Natural killer cell (primary cell): Measurements from ENCODE around the gene ERCC3. TPM values are rescaled to one million over a fixed set of nuclear protein-coding genes. Genes with fewer than 3 reads are reported as not detected.

Source experiments
- ATAC-seq, 3 donors: fragments of 150-1000 bp in 2 of 3; fragments of 200-7000 bp in 1 of 3; cut with Tn5 transposase; 1 replicate in 1 of 3; 2 replicates in 2 of 3; pipeline ENCODE4 v1.10.0; 2021; ENCODE audit warnings: mild to moderate bottlenecking in 2 of 3, moderate library complexity in 2 of 3
- DNase-seq, 2 donors: peaks; one replicate each; pipeline versions ENCODE4 v3.0.0 to v3.0.0-alpha.2; 2013 to 2021; ENCODE audit warnings: mixed read lengths in 1 of 2
- H3K27ac ChIP-seq: one replicate; pipeline ENCODE4 v1.5.1; 2013; ENCODE audit warnings: mild to moderate bottlenecking, low read length
- H3K27me3 ChIP-seq: one replicate; pipeline ENCODE4 v1.6.1; 2013; ENCODE audit warnings: low read length; ENCODE audit not compliant: control insufficient read depth, insufficient read depth
- H3K36me3 ChIP-seq: one replicate; pipeline ENCODE4 v1.6.1; 2013; ENCODE audit warnings: low read length; ENCODE audit not compliant: control insufficient read depth, insufficient read depth
- H3K4me1 ChIP-seq: one replicate; pipeline ENCODE4 v1.6.1; 2013; ENCODE audit warnings: low read length; ENCODE audit not compliant: control insufficient read depth, insufficient read depth
- H3K4me3 ChIP-seq: one replicate; pipeline ENCODE4 v1.5.1; 2013; ENCODE audit warnings: low read length
- H3K9me3 ChIP-seq: one replicate; pipeline ENCODE4 v1.6.1; 2013; ENCODE audit warnings: low read length; ENCODE audit not compliant: control insufficient read depth, insufficient read depth
- H3K27ac Mint-ChIP-seq, 2 donors: one replicate each; pipeline ENCODE4 v1.8.0; 2022; ENCODE audit warnings: mild to moderate bottlenecking in 2 of 2, mixed read lengths in 2 of 2, moderate library complexity in 1 of 2
- H3K27me3 Mint-ChIP-seq, 2 donors: one replicate each; pipeline ENCODE4 v1.8.0; 2022; ENCODE audit warnings: low read depth in 2 of 2, mixed read lengths in 2 of 2
- H3K36me3 Mint-ChIP-seq: one replicate; pipeline ENCODE4 v1.8.0; 2022; ENCODE audit warnings: mixed read lengths
- H3K4me1 Mint-ChIP-seq, 2 donors: one replicate each; pipeline ENCODE4 v1.8.0; 2022; ENCODE audit warnings: mixed read lengths in 2 of 2
- H3K4me3 Mint-ChIP-seq: one replicate; pipeline ENCODE4 v1.8.0; 2022; ENCODE audit warnings: mild to moderate bottlenecking, moderate library complexity, mixed read lengths
- H3K9me3 Mint-ChIP-seq, 2 donors: one replicate each; pipeline ENCODE4 v1.8.0; 2022; ENCODE audit warnings: mixed read lengths in 2 of 2
- CTCF ChIP-seq: fragments of 200-600 bp; IDR thresholded peaks from one replicate; pipeline ENCODE4 v1.8.0; 2022; ENCODE audit warnings: antibody characterized with exemption
- WGBS: methylation state at CpG from one replicate; pipeline ENCODE4 v1.1.7; 2013; ENCODE audit warnings: missing lambda C conversion rate; ENCODE audit not compliant: insufficient coverage; 5-methylcytosine and 5-hydroxymethylcytosine counted together
- intact Hi-C: fragments of 100-400 bp; cut with micrococcal nuclease; formaldehyde crosslinking; loops from one replicate; pipeline ENCODE4 v1.14.2; 2022
- total RNA-seq, 4 donors: library from RNA; stranded (reverse); fragments of 120-200 nt in 1 of 4; gene quantifications; one replicate each; pipeline versions ENCODE4 v1.2.3 to v1.2.4, GENCODE V29; 2013 to 2022

The ERCC3 gene
- total RNA-seq, 3 donors from 2014 or later (not counting 1 experiment from before 2014, with no cell fraction given): 56.3 to 70.0 (median 61.7) TPM

- Mint-ChIP-seq H3K4me3 (no peak overlapping the region), H3K36me3 (peaks cover 34% of the 10 kb centered on the region), H3K27me3 (no peaks in the 10 kb centered on the region), H3K9me3 (no peaks in the 10 kb centered on the region), H3K4me1 (peaks cover 29 to 36% of the 10 kb centered on the region in 2 donors), H3K27ac (no peak overlapping the region)
- H3K9me3 ChIP-seq: no peaks in the 10 kb centered on the region
- no peaks in the 10 kb centered on the region for H3K4me1 ChIP-seq
- peaks cover 78% of the 10 kb centered on the region for H3K36me3 ChIP-seq
- ATAC-seq (no peak), DNase-seq (no peak)
- no peak for TF ChIP-seq CTCF
- intact Hi-C loops: no loop called here
- no peaks in the 10 kb centered on the region for H3K27me3 ChIP-seq
- no peak overlapping the region for H3K4me3 ChIP-seq
- 90% methylated on average over 3 of the region's 3 CpGs for WGBS
- H3K27ac ChIP-seq: no peak overlapping the region
These were observed 15.0 kb downstream of the ERCC3 start for GRCh38 chr2:127278959-127279358.

DNA sequence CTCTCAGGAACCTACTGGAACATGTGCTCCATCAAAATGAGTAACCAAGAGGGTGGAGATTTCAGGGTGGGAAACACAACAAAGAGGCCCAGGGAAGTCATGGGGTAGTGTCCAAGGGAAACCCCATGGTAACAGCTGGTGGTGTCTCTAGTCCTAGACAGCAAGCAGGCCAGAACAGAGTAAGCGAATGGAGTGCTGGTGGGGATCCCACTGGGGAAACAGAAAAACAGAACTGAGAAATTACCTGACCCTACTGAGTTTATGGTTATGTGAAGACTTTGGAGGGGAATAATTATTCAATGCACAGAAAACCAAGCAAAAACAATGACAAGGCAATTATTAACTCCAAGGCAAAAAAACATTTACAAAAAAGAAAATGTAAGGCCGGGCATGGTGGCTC is 16.9 kb downstream of the ERCC3 start:
- no peak for TF ChIP-seq CTCF
- no peak overlapping the region for H3K27ac ChIP-seq
- H3K36me3 ChIP-seq: peaks cover 78% of the 10 kb centered on the region
- no peak overlapping the region for H3K4me3 ChIP-seq
- Mint-ChIP-seq H3K9me3 (no peaks in the 10 kb centered on the region), H3K27me3 (no peaks in the 10 kb centered on the region), H3K4me1 (peaks cover 9 to 18% of the 10 kb centered on the region in 2 donors), H3K27ac (no peak overlapping the region), H3K4me3 (no peak overlapping the region), H3K36me3 (peaks cover 16% of the 10 kb centered on the region)
- DNase-seq: no peak
- 75% methylated on average over 2 of the region's 2 CpGs for WGBS
- intact Hi-C loops: no loop called here
- ATAC-seq: no peak
- no peaks in the 10 kb centered on the region for H3K9me3 ChIP-seq
- H3K4me1 ChIP-seq: no peaks in the 10 kb centered on the region
- no peaks in the 10 kb centered on the region for H3K27me3 ChIP-seq

- Mint-ChIP-seq H3K4me1 (peaks cover 0 to 10% of the 10 kb centered on the region in 2 donors), H3K9me3 (no peaks in the 10 kb centered on the region), H3K27ac (no peak overlapping the region), H3K4me3 (no peak overlapping the region), H3K27me3 (no peaks in the 10 kb centered on the region), H3K36me3 (peaks cover 13% of the 10 kb centered on the region)
- no peaks in the 10 kb centered on the region for H3K4me1 ChIP-seq
- no peak for TF ChIP-seq CTCF
- intact Hi-C loops: no loop called here
- WGBS: 97% methylated on average over 9 of the region's 9 CpGs
- no peaks in the 10 kb centered on the region for H3K9me3 ChIP-seq
- ATAC-seq (no peak), DNase-seq (no peak)
- no peaks in the 10 kb centered on the region for H3K27me3 ChIP-seq
- peaks cover 83% of the 10 kb centered on the region for H3K36me3 ChIP-seq
- H3K27ac ChIP-seq: no peak overlapping the region
- H3K4me3 ChIP-seq: no peak overlapping the region
These were observed 18.2 kb downstream of the ERCC3 start for GRCh38 chr2:127275789-127276188.

- intact Hi-C loops: no loop called here
These were observed 18.6 kb downstream of the ERCC3 start for GRCh38 chr2:127275356-127275755.

More at GRCh38 chr2:127275356-127275755, 18.6 kb downstream of the ERCC3 start:
- Histone ChIP-seq H3K9me3 (no peaks in the 10 kb centered on the region), H3K27ac (no peak overlapping the region), H3K4me3 (no peak overlapping the region), H3K4me1 (no peaks in the 10 kb centered on the region), H3K36me3 (peaks cover 84% of the 10 kb centered on the region), H3K27me3 (no peaks in the 10 kb centered on the region)
- H3K4me3 Mint-ChIP-seq: no peak overlapping the region
- no peak for ATAC-seq
- WGBS: 100% methylated on average over 3 of the region's 3 CpGs
- DNase-seq: no peak
- no peak for TF ChIP-seq CTCF
- peak overlapping the region in 1 of 2 donors; percentile 2 for H3K27ac Mint-ChIP-seq
- peaks cover 0 to 12% of the 10 kb centered on the region in 2 donors for H3K4me1 Mint-ChIP-seq
- H3K27me3 Mint-ChIP-seq: no peaks in the 10 kb centered on the region
- peaks cover 16% of the 10 kb centered on the region for H3K36me3 Mint-ChIP-seq
- no peaks in the 10 kb centered on the region for H3K9me3 Mint-ChIP-seq
